Left cardiac atrium (tissue), 4 donors: ENCODE data around the gene WDR11. TPM values are rescaled to one million over a fixed set of nuclear protein-coding genes. Genes with fewer than 3 reads are reported as not detected.
"Not testable (repeated sequence)": the region's sequence is repeated elsewhere in the genome, so short reads cannot be mapped to it uniquely, and the experiment has no call there.

Experiments
- ATAC-seq, 2 donors: fragments of 200-7000 bp; cut with Tn5 transposase; one replicate each; pipeline ENCODE4 v1.9.1; 2020; ENCODE audit warnings: mild to moderate bottlenecking in 2 of 2, moderate library complexity in 2 of 2
- DNase-seq: peaks from one replicate; pipeline ENCODE4 v3.0.0-alpha.2; 2020
- intact Hi-C, 2 donors: fragments of 100-400 bp; cut with DNase I; formaldehyde crosslinking; loops; one replicate each; pipeline versions ENCODE4 v1.14.1 to v1.15.1; 2022 to 2023
- total RNA-seq, 2 donors: library from RNA; stranded (reverse); fragmentation: NEBNext Ultra II Directional; extraction: Animal tissue kit (Norgen Biotek cat#: 25700); gene quantifications; one replicate each; pipeline ENCODE4 v1.2.1, GENCODE V29; 2021
- donor health status: DM: no; HTN: yes; CAD: no.
- donor health status: DM: no; HTN: yes; CAD: no; lungs with severe emphysema.
- donor health status: DM: yes; HTN: yes; CAD: no.
- donor health status: Dilated cardiomyopathy.

WDR11 gene
- total RNA-seq, 2 donors from 2014 or later = 17.6 to 19.2 TPM

- intact Hi-C loops = no loop called here
- ATAC-seq (no peak), DNase-seq (no peak)
Measured at GRCh38 chr10:120838941-120839340, 12.2 kb upstream of the WDR11 start.

GRCh38 chr10:120841522-120842189, 9.5 kb upstream of the WDR11 start:
- ATAC-seq (no peak), DNase-seq (no peak)
- intact Hi-C loops = no loop called here

- ATAC-seq = no peak
- no peak for DNase-seq
- intact Hi-C loops = no loop called here
Measured at GRCh38 chr10:120854388-120854787, 3.2 kb downstream of the WDR11 start.

- ATAC-seq (no peak), DNase-seq (no peak)
- intact Hi-C loops = no loop called here
Measured at GRCh38 chr10:120861178-120861855, 10.2 kb downstream of the WDR11 start.

- ATAC-seq (no peak), DNase-seq (no peak)
- intact Hi-C loops = no loop called here
Measured at GRCh38 chr10:120873741-120874140, 22.6 kb downstream of the WDR11 start.

GRCh38 chr10:120883071-120883470, 31.9 kb downstream of the WDR11 start:
- DNase-seq (no peak), ATAC-seq (no peak)
- intact Hi-C loops = no loop called here

- ATAC-seq (no peak), DNase-seq (no peak)
- intact Hi-C loops = no loop called here
Measured at GRCh38 chr10:120887482-120887881, 36.3 kb downstream of the WDR11 start.

GRCh38 chr10:120891365-120891764, 40.2 kb downstream of the WDR11 start:
- intact Hi-C loops = no loop called here
- ATAC-seq = no peak

GRCh38 chr10:120894556-120894955, 43.4 kb downstream of the WDR11 start:
- ATAC-seq = no peak
- no peak for DNase-seq
- intact Hi-C loops = no loop called here

More at GRCh38 chr10:120891365-120891764, 40.2 kb downstream of the WDR11 start:
- DNase-seq = no peak

- ATAC-seq = no peak
- intact Hi-C loops = no loop called here
Measured at GRCh38 chr10:120897343-120897742, 46.2 kb downstream of the WDR11 start.

GRCh38 chr10:120905268-120905667, 54.1 kb downstream of the WDR11 start:
- ATAC-seq = no peak
- no peak for DNase-seq
- intact Hi-C loops = no loop called here

More at GRCh38 chr10:120897343-120897742, 46.2 kb downstream of the WDR11 start:
- DNase-seq = no peak

- no peak for DNase-seq
- ATAC-seq = peak in 1 of 2 donors; percentile 46
- intact Hi-C loops = no loop called here
Measured at GRCh38 chr10:120917521-120918250, 66.5 kb downstream of the WDR11 start.

GRCh38 chr10:120923886-120924285, 72.7 kb downstream of the WDR11 start:
- intact Hi-C loops, ATAC-seq: not testable (repeated sequence)

GRCh38 chr10:120926611-120927010, 75.4 kb downstream of the WDR11 start:
- DNase-seq = no peak
- no peak for ATAC-seq
- intact Hi-C loops = no loop called here

More at GRCh38 chr10:120923886-120924285, 72.7 kb downstream of the WDR11 start:
- DNase-seq = not testable (repeated sequence)

GRCh38 chr10:120927352-120927751, 76.2 kb downstream of the WDR11 start:
- ATAC-seq (no peak), DNase-seq (no peak)
- intact Hi-C loops = no loop called here

GRCh38 chr10:120929166-120929565, 78.0 kb downstream of the WDR11 start:
- DNase-seq (no peak), ATAC-seq (no peak)
- intact Hi-C loops = no loop called here

- DNase-seq (no peak), ATAC-seq (no peak)
- intact Hi-C loops = no loop called here
Measured at GRCh38 chr10:120931423-120931822, 80.3 kb downstream of the WDR11 start.

GRCh38 chr10:120931999-120932398, 80.8 kb downstream of the WDR11 start:
- DNase-seq (no peak), ATAC-seq (no peak)
- intact Hi-C loops = no loop called here

- no peak for ATAC-seq
- DNase-seq = no peak
- intact Hi-C loops = no loop called here
Measured at GRCh38 chr10:120938822-120939221, 87.7 kb downstream of the WDR11 start.

GRCh38 chr10:120940299-120940900, 89.2 kb downstream of the WDR11 start:
- intact Hi-C loops = loop anchor here (5.0 to 10.0 kb wide), 2 partner anchors 664 to 667 kb away; no protein-coding TSS in a partner anchor
- DNase-seq = no peak

More at GRCh38 chr10:120940299-120940900, 89.2 kb downstream of the WDR11 start:
- ATAC-seq = no peak
